NCI-H524 (cell line): ENCODE data around the gene RALGAPA1.
"Not testable (repeated sequence)": the region's sequence is repeated elsewhere in the genome, so short reads cannot be mapped to it uniquely, and the experiment has no call there.

Experiments used
- DNase-seq, 2 experiments: peaks; one replicate each; lab custom pipeline; 2025; lab: John Stamatoyannopoulos, UW

The RALGAPA1 gene

DNA sequence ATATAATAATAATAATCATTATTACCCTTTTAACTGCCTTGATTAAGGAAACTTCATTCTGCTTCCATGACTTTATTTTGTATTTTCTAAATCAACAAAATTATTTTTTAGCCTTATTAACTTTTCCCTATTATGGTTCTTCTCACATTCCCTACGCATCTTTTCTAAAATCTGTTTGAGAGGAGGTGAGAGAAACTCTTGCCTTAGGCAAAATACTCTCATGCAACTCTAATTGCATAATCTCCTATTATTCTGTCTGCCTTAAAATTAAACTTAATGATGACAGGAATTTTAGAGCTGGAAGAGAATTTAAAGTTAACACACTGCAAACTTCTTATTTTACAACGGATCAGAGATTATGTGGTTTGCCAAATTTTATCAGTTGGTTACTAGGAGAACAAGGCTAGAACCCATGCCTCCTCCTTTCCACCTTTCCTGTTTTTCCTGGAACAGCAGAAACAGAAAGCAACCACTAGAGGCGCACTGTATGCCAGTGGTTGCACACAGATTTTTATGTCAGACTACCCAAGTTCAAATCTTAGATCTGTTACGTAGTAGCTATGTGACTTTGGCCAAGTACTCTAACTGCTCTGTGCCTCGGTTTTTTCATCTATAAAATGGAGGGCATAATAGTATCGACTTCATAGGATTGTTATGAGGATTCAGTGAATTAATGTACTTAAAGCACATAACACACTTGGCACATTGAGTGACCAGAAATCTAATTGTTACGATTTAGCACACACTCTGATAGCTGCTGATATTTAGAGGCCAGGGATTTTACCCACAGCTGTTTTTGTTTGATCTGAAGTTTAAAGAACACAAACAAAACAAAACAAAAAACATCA is 12.7 kb upstream of the RALGAPA1 start:
- peak in 1 of 2 experiments; percentile 61 for DNase-seq

DNA sequence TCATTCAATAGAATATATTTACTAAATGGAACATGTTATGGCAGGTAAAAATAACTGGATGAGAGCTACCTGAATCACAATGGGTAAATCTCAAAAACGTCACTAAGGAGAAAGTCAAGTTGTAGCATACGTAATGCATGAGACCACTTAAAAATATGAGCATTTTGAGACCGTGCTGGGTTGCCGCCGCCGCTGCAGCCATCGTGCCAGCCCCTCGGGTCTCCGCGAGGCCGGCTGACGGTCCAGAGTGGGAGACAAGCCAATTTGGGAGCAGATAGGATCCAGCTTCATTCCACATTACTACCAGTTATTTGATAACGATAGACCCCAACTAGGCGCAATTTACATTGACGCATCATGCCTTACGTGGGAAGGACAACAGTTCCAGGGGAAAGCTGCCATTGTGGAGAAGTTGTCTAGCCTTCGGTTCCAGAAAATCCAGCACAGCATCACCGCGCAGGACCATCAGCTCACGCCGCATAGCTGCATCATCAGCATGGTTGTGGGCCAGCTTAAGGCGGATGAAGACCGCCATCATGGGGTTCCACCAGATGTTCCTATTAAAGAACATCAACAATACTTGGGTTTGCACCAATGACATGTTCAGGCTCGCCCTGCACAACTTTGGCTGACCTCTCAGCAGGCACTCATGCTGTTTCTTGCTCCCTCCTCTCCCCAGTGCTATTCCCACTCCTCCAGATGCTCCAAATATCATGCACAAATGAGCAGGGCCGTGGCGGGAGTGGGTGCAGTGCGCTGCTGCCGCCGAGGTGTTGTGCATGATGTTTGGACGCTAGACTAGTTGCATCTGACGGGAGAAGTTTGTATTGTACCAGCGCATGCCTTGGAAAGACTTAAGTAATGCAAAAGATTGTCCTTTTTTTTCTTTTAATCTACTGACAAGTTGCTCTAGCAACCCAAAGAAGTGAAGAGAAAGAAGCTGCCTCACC is 10.8 kb upstream of the RALGAPA1 start:
- DNase-seq, result peak in 1 of 2 experiments; percentile 15

DNA sequence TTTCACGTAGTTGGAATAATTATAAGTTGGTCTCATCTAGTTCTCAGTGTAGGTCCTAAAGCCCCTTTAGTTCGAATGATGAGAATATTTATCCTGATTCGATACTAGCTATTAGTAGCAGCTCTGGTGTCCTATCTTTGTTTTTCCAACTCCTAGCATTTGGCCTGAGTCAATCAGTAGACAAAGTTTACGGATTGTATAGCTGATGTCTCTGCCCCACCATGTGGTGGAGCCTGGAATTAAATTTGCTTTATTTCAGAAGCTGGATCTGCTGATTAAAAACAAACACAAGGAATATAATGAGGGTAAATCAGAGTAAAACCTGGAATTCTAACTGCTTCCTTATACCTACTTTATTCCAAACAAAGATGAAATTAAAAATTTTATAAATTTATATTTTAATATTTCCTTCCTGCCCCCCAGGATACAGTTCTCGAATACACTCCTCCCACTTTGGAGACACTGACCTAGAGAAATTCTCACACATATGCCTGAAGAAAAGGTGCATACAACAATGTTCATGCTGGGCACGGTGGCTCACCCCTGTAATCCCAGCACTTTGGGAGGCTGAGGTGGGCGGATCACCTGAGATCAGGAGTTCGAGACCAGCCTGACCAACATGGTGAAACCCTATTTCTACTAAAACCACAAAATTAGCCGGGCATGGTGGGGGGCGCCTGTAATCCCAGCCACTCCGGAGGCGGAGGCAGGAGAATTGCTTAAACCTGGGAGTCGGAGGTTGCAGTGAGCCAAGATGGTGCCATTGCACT is 9.4 kb upstream of the RALGAPA1 start:
- peak; percentile 49 to 64 for DNase-seq

DNA sequence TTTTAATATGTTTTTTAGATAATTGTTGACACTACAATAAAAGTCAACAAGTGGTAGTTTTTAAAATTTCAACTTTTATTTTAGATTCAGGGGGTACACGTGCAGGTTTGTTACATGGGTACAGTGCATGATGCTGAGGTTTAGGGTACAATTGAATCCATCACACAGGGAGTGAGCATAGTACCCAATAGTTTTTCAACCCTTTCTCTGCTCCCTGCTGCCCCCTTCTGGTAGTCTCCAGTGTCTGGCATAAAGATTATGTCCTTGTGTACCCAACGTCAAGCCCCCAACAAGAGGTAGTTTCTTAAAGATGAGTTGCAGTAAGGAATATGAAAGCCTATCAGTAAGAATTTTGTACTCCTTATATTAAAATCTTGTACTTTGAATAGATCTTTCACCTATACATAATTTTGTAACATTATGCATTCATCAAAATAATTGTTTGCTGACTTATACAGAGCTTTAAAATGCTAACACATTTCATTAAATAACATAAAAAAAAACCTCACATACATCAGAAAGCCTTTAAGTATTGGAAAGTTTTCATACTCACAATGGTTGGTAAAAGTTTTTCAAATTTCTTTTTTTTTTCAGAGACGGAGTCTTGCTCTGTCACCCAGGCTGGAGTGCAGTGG is 5.4 kb upstream of the RALGAPA1 start:
- peak; percentile 80 to 85 for DNase-seq

DNA sequence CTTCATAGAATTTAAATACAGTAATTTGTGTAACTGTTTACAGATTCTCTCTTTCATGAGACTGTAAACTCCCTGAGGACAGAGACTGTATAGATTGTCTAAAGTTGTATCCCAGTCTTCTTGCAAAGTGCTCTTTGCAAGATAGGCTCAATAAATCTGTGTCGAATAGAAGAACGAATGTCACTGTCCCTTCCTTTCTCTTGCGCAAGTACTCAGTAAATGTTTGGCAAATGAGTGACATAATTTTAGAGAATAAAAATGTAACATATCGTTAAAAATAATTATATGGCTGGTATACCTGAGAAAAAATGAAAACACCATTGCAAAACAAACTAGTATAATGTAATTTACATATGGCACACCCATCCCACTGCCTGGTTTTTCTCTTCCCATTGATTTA is 1.9 kb upstream of the RALGAPA1 start:
- DNase-seq, result no peak

DNA sequence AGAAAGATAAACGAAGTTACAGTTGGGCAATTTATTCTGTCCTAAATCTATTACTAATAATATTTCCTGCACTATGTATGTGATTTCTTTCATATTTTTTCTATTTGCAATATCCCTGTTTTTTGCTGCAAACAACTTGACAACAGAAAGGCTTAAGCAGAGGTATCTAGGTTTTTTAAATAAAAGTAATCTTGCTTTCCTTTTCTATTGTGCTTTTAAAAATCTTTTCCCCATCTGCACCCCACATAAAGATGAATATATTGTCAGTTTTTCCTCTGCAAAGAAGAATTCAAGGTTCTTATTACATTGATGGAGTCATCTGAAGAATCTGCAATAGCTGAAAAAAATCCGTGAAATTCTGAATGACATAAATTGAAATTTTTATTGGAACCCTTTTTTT is 502 bp upstream of the RALGAPA1 start:
- DNase-seq, result no peak

DNA sequence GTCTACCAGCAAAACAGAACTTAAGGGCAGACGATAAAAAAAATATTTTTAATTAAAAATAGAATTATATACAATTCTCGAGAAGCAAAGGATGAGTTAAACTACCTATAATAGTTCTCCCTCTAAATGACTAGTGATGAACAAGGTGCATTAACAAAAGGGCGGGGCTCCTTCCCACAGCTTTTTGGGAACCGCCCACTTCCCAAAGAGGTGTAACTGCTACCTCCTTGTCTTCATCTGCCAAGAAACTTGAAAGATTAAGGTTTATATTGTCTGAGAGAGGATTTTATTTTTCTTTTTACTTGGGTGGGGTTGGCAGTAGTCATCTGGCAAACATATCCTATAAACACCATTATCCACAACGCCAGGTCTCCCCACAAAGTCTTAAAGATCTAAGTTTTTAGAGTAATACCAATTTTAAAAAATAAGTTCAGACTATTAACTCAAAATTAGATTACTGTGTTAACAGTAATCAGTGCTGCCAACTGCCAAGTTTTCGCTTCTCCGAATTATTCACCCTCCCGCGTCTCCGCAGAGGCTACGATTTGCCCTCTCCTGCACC is 938 bp downstream of the RALGAPA1 start:
- DNase-seq, result peak; percentile 27 to 69

DNA sequence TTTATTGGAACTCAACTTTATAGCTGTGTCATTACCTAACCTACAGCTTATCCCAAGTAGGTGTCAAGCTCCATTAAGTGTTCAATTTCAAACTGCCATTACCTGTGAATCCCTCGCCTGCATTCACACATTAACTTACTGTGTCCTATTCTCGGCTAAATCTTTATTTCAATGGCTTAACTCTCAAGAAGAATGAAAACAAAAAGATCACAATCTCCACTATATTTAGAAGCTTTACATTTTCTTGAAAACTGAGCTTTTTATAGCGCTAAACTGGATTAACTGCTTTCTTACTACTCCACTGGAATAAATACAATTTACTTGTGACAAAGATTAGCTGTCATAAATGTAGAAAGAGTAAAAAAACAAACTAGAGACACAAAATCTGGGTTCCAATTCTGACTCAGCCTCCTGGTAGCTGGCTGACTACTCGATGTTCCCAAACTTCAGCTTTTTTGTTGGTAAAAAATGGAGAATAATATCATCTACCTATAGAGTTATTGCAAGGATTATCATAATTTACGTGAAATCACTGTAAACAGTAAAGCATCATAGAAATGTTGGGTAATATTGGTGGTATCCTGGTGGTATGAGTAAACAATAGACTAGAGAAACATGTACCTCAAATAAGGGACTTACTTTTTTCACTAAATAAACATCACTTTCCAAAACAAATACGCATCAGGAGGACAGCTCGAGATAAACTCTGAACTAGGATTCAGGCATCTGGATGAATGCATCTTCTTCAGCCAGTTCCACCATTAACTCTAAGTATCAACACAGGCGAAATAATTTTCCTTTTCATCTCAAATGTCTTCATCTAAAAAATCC is 1.7 kb downstream of the RALGAPA1 start:
- DNase-seq, result no peak

DNA sequence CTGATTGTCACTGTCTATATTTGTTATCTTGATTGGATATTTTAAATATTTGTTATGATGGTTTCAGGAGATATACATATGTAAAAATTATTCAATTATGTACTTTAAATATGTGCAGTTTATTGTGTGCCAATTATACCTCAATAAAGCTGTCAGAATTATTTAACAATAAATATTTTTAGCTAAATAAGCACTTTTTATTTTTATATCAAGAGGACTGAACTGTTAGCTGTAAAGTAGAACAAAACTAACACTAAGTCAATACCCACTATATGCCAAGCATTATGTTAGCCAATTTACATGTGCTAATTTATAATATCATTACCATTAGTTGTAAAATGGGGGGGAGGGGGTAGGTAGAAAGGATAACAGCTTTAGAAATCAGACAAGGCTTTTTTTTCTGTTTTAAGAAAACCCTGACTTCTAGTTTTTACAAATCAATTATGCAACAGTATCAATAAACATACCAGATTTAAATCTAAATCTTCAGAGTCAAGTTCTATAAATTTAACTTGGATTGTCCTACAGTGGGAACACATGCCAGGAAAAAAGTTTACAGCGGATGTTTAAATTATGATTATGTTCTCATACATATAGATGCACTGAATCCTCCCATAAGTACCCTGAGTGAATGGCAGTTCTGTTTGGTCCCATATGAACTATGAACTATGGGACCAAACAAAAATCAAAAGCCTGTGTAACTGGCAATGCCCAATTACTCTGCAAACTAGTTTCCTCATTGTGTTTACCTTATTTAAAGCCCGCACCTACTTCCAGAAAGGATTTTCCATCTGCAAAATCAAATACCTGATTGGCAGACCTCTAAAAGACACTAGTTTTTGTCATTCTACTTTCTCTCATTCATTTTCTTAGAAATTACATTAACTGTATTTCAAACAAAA is 2.8 kb downstream of the RALGAPA1 start:
- no peak for DNase-seq

DNA sequence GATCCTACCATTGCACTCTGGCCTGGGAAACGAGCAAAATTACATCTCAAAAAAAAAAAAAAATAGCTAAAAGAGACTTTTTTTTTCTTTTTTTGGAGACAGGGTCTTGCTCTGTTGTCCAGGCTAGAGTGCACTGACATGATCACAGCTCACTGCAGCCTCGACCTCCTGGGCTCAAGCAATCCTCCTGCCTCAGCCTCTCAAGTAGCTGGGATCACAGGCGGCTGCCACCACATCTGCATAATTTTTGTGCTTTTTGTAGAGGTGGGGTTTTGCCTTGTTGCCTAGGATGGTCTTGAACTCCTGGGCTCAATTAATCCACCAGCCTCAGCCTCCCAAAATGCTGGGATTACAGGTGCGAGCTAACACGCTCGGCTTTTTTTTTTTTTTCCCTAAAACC is 11.3 kb downstream of the RALGAPA1 start:
- no peak for DNase-seq

DNA sequence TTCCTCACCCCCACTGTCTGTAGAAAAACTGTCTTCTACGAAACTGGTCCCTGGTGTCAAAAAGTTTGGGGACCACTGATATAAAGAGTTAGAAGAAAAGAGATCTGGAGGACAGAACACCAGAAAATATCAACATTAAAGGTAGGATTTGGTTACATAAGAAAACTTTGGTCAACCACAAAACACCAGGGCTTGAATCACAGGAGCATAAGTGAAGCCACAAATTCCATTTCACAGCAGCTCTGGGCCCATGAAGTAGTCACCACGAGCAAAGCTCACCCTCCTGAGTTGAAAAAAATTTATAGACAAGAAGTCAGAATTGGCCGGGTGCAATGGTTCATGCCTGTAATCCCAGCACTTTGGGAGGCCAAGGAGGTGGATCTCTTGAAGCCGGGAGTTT is 19.4 kb downstream of the RALGAPA1 start:
- no peak for DNase-seq

DNA sequence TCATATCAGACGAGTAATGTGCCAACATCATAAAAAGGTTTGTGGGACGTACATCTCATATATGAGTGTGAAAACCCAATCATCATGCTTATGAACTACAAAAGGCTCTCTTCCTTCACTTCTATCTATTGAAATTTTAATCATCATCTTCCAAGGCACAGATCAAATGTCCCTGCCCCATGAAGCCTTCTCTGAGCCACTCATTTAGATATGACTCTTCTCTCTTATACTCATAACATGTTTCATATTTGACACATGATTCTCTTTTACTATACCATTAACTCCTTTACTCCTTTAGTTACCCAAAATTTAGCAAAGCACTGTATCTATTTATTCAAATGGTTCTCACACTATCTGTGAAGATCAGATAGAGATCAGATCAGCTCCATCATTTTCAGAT is 22.2 kb downstream of the RALGAPA1 start:
- no peak for DNase-seq

DNA sequence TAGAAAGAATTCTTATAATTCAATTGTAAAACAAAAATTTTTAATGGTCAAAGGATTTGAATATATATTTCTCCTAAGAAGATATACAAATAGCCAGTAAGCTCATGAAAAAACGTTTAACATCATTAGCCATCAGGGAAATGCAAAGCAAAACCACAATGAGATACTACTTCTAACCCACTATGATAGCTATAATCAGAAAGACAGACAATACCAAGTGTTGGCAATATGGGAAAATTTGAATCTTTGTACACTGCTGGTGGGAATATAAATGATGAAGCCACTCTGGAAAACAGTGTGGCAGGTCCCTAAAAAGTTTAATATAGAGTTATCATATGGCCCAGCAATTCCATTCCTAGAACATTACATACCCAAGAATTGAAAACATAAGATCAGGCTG is 25.4 kb downstream of the RALGAPA1 start:
- DNase-seq, result no peak

DNA sequence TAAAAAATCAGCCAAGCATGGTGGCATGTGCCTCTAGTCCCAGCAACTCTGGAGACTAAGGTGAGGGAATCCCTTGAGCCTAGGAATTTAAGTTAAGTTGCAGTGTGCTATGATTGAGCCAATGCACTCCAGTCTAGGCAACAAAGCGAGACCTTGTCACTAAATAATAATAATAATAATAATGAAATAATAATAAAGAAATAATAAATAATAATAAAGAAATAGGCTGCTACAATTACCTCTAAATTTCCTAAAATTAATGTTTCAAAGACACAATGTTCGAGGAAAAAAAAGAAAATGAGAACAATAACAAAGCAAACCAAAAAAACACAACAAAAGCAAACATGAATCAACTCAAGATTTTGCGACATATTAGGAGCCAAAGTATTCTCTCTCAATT is 29.7 kb downstream of the RALGAPA1 start:
- DNase-seq, result no peak

DNA sequence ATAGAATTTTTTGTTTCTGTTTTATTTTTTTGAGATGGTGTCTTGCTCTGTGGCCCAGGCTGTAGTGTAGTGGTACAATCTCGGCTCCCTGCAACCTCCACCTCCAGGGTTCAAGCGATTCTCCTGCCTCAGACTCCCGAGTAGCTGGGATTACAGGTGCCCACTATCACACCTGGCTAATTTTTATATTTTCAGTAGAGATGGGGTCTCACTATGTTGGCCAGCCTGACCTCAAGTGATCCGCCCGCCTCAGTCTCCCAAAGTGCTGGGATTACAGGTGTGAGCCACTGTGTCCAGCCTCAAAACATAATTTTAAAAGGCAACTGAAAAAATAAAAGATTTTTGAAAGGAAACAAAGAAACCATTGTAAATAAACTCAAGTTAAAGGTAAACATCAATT is 31.5 kb downstream of the RALGAPA1 start:
- not testable (repeated sequence) for DNase-seq

DNA sequence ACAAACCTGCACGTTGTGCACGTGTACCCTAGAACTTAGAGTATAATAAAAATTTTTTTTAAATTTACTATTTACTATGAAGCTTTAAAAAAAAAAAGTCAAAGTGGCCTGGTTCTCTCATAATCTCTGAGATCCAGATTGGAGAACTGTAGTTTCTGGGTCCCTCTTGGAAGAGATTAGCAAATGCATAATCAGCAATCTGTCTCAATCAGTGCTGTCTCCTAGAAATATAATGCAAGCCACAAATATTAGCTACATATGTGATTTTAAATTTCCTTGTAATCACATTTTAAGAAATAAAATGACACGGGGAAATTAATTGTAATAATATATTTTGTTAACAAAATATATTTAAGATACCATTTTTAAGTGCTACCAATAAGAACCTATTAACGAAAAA is 32.3 kb downstream of the RALGAPA1 start:
- peak in 1 of 2 experiments; percentile 51 for DNase-seq

DNA sequence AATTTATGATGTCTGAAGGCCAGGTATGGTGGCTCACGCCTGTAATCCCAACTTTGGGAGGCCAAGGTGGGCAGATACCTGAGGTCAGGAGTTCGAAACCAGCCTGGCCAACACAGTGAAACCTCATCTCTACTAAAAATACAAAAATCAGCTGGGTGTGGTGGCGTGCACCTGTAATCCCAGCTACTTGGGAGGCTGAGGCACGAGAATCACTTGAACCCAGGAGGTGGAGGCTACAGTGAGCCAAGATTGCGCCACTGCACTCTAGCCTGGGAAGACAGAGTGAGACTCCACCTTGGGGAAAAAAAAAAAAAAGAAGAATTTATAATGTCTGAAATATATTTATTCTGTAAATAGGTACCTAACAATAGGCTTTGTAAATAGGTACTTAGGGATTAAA is 33.0 kb downstream of the RALGAPA1 start:
- not testable (repeated sequence) for DNase-seq

DNA sequence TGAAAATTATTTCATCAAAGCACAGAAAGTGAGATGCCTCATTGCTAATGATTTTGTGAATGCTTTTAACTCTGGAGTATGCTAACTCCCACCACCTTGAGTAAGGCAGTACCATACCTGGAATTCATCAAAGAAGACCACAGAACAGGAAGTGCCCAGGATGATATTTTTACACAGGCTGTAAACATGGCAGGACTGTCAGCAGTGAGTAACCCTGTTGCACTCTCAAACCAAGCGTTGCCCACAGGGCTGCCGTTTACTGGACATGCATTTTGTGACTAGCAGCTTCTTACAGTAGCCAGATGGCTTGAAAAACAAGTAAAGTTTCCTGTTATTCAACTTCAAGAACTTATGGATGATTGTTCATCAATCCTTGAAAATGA is 42.4 kb downstream of the RALGAPA1 start:
- DNase-seq, result no peak

DNA sequence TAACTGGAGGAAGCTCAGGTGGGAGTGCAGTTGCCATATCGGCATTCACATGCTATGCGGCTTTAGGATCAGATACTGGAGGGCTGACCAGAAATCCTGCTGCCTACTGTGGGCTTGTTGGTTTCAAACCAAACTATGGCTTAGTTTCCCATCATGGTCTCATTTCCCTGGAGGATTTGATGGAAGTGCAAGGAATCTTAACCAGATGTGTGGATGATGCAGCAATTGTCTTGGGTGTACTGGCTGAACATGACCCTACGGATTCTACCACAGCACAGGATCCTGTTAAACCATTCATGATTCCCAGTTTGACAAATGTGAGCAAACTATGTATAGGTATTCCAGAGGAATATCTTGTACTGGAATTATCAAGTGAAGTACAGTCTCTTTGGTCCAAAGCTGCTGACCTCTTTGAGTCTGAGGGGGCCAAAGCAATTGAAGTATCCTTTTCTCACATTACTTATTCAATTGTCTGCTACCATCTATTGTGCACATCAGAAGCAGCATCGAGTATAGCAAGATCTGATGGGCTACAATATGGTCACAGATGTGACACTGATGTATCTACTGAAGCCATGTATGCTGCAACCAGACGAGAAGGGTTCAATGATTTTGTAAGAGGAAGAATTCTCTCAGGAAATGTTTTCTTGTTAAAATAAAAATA is 42.9 kb downstream of the RALGAPA1 start:
- no peak for DNase-seq
